Stimulated activated CD4-positive, alpha-beta T cell treated with anti-CD3 and anti-CD28 coated beads, Interleukin-2, amount 100 ng/mL, for 48 hours (primary cell): ENCODE data around the gene ATAD3A.
"Not testable (repeated sequence)": the region's sequence is repeated elsewhere in the genome, so short reads cannot be mapped to it uniquely, and the experiment has no call there.

Experiments used
- DNase-seq, 2 donors: peaks; one replicate each; pipeline ENCODE4 v3.0.0-alpha.2; 2020

Gene ATAD3A

GRCh38 chr1:1540818-1541628, 29.1 kb downstream of the ATAD3A start:
- no peak for DNase-seq

DNA sequence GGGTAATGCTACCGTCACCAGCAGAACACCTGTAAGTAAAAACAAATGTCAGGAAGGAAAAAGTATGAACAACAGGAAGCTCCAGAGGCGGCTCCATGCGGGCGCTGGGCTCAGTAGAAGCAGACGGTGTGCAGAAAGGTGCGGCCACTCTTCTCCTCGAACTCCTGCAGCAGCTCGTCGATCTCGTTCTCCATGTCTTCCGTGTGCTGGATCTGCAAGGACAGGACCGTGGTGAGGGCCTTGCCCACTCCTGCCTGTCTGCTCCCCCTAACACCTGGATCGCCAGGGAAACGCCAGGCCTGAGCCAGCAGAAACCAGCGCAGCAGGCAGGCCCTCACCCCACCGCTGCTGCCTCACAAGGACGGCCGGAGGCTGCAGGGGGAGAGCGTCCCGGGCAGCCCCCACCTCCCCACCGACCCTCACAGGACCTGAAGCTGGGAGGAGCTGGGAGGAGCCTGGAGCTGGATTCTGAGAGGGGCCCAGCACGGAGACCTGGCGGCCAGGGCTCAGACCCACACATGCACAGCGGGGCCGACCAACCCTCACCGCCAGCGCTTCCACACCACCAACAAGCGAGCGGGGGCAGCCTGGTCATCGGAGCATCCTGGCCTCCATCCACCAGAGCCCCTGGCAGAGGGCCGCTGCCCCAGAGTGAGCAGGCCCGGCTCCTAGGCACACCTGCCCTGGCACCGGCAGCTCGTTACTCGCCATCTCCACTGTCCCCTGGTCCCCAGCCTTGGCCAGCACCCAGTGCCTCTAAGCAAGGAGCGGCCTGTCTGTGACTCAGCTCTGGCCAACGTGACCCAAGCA, 30.2 kb downstream of the ATAD3A start:
- DNase-seq, result no peak

GRCh38 chr1:1542766-1543705, 31.1 kb downstream of the ATAD3A start:
- no peak for DNase-seq

GRCh38 chr1:1543706-1544099, 31.7 kb downstream of the ATAD3A start:
- DNase-seq, result no peak

GRCh38 chr1:1544544-1544943, 32.6 kb downstream of the ATAD3A start:
- DNase-seq, result no peak

DNA sequence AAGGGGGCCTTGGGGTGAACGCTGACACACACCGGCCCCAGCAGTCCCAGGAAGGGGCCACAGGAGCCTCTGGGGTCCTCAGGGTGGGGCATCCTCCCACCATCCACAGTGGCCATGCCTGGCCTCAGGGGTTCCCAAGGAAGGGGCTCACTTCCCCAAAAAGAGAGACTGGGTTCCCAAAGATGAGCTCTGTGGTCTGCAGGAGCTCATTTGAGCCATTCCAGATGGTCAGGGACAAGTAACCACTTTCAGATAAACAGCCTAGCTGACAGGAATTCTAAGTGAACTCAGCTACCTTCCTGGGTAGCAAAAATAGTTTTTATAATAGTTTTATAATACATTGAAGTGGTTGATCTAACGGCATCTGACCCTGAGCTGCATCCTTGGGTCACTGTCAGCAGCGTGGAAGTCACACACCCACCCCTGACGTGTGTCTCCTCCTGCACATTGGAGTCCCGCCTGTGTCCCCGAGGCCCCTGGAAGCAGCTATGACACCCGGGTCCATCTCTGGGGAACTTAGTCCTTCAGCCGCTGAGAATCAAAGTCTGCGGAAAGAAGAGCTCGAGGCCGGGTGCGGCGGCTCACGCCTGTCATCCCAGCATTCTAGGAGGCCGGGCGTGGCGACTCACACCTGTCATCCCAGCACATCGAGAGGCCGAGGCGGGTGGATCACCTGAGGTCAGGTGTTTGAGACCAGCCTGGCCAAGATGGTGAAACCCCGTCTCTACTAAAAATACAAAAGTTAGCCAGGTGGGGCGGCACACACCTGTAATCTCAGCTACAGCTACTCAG, 34.2 kb downstream of the ATAD3A start:
- DNase-seq, result no peak

- DNase-seq, result no peak
Measured at GRCh38 chr1:1547011-1547410, 35.0 kb downstream of the ATAD3A start.

DNA sequence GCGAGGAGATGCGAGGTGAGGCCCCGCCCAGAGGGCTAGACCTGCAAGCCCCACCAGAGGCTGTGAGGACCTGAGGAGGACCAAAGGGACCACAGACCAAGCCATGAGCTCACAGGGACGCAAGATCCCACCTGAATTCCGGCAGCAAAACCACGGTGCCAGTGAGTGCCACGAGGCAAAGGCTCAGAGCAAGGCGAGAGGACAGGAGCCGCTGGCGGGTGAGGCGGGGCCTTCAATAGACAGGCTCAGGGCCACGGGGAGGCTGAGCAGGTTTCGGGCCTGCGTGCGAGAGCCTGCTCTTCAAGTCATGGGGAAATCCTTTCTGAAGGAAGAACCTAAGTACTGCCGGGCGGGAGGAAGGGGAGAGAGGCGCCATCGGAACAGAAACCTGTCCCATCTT, 35.5 kb downstream of the ATAD3A start:
- DNase-seq, result no peak

DNA sequence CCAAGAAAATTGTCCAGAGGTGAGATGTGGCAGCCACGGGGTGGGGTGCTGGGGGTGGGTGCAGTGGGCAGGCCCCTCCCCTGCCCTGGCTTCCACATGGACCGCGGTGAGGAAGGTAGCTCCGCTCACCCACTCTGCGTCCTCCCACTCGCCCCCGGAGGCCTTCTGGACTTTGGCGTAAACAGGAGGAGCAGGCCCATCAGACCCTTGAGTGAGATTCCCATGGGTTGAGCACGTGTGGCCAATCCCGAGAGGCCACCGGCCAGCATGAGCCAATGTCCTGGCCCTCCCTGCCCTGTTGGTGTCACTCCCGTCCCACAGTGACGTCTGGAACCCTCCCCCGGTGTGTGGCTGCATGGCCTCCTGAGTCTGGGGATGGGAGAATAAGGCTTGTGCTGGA, 36.6 kb downstream of the ATAD3A start:
- no peak for DNase-seq

- DNase-seq, result no peak
Measured at GRCh38 chr1:1550087-1550486, 38.1 kb downstream of the ATAD3A start.

DNA sequence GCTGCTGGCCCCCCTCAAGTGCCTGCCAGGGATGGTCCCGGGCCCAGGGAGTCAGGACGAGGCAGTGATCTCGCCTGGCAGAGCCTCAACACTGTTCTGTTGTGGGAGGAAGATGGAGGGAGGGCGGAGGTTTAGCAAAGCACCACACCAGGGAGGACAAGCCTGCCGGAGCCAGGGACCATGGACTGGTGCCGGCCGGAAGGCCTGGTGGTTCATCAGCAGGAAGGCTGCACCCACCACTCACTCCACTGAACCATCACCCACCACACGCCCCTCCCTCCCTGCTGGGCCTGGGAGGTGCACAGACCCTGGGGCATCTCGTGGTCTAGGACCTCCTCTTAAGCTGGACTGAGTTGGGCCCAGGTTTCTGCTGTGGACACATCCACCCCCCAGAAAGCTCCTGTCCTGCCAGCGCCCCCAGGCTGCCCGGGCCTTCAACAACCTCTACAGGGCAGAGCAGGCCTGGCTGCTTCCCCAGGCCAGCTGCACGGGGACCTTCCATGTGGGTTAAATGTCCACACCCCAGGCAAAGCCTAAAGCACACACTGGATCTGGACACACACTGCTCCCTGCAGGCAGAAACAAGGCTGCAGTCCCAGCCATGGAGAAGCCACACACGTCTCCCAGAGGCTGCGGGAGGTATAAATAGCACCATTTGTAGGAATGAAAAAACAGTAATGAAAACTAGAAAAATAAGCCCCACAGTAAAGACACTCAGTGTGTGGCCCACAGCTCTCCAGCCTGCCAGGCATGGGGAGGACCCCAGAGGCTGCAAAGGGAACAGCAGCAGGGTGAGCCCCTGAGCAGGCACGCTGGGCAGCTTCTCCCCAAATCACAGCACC, 38.9 kb downstream of the ATAD3A start:
- DNase-seq, result no peak

GRCh38 chr1:1551524-1552262, 39.7 kb downstream of the ATAD3A start:
- no peak for DNase-seq

DNA sequence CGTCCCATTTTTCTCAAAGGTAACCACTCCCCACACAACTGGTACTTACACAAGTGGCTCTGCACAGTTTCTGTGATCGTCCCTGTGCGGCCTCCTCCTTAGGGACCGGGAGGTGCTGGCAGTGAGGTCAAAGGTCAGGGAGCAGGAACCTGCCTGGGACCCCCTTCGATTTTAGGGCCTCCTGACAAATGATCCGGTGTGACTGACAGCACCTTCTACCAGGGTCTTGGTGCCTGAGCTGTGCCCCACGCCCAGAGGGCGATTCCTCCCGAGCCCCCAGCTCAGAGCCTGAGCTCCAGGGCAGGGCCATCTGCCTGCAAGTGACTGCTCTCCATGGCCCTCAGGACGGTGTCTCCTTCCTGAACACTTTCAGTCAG, 40.3 kb downstream of the ATAD3A start:
- no peak for DNase-seq

DNA sequence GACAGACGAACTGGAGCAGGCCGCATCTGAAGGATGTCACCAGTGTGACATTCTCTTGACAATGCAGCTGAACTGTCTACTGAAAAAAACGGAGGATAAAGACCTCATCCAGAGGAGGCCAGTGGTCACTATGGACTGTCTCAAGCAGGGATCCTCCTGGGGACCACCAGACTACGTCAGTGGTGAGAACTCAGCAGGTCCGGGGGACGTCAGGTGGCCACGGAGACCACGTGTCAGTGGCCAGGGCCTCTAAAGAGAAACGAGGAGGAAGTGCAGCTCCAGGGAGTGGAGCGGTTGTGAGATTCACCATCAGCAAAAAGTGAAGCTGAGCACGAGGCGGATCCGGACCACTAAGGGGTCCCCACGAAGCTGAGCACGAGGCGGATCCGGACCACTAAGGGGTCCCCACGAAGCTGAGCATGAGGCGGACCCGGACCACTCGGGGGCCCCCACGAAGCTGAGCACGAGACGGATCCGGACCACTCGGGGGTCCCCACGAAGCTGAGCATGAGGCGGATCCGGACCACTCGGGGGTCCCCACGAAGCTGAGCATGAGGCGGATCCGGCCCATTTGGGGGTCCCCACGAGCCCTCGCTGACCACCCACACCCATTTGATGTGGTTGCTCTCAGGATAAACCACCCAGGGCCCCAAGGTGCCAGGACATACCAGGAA, 42.0 kb downstream of the ATAD3A start:
- DNase-seq, result no peak

- no peak for DNase-seq
Measured at GRCh38 chr1:1554550-1554925, 42.6 kb downstream of the ATAD3A start.

- no peak for DNase-seq
Measured at GRCh38 chr1:1554926-1555915, 43.3 kb downstream of the ATAD3A start.

DNA sequence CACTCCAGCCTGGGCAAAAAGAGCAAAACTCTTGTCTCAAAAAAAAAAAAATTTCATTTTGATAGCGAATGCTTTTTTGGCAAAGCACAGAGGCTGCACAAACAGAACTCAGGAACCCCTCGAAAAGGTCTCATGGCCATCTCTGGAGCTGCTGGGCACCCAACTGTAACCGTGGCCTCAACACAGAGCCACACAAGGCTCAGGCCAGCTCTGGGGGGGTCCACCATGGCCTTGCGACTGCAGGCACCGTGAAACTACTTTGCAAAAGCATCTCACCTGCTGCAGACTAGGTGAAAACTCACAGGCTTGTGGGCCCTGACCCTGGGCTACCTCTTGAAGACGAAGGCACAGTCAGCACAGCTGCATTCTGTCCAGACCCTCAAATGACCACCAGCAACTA, 44.5 kb downstream of the ATAD3A start:
- DNase-seq, result no peak

DNA sequence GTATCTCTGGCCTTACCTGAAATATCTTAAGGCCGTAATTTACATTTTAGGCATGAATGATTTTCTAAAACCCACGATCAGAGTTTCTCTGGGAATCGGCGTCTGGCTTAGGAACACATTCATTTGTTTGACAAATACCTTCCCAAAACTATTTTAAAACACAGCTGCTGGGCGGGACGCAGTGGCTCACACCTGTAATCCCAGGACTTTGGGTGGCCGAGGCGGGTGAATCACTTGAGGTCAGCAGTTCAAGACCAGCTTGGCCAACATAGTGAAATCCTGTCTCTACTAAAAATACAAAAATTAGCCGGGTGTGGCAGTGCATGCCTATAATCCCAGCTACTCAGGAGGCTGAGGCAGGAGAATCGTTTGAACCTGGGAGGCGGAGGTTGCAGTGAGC, 45.0 kb downstream of the ATAD3A start:
- not testable (repeated sequence) for DNase-seq

- DNase-seq, result not testable (repeated sequence)
Measured at GRCh38 chr1:1557688-1558087, 45.7 kb downstream of the ATAD3A start.
